Naive thymus-derived CD4-positive, alpha-beta T cell (primary cell): Measurements from ENCODE around the gene SSTR4. TPM values are rescaled to one million over a fixed set of nuclear protein-coding genes. Genes with fewer than 3 reads are reported as not detected.

ENCODE experiments used
- ATAC-seq: fragments of 150-1000 bp; cut with Tn5 transposase; 2 replicates; pipeline ENCODE4 v1.10.0; 2021; ENCODE audit warnings: mild to moderate bottlenecking, moderate library complexity
- CTCF ChIA-PET: fragments of 350-600 bp; sonication (Branson Sonifier 250); formaldehyde crosslinking; loops from one replicate; lab custom pipeline; 2021; ENCODE audit warnings: antibody characterized with exemption; lab: Charles Lee
- POLR2A ChIA-PET: fragments of 350-600 bp; sonication (Branson Sonifier 250); formaldehyde crosslinking; loops from one replicate; lab custom pipeline; 2021; ENCODE audit warnings: antibody characterized with exemption, inconsistent platforms; lab: Charles Lee
- DNase-seq, 9 donors: peaks; one replicate each; pipeline versions ENCODE4 v3.0.0 to v3.0.0-alpha.2; 2020 to 2022; ENCODE audit warnings: mixed read lengths in 1 of 9
- H3K27ac ChIP-seq: one replicate; pipeline ENCODE4 v1.7.0; 2013; ENCODE audit warnings: mild to moderate bottlenecking, low read depth, low read length, moderate library complexity
- H3K27me3 ChIP-seq, 2 donors: one replicate each; pipeline ENCODE4 v1.7.0; 2013; ENCODE audit warnings: low read length in 2 of 2, mild to moderate bottlenecking in 2 of 2, moderate library complexity in 2 of 2; ENCODE audit not compliant: control insufficient read depth in 2 of 2, insufficient read depth in 2 of 2
- H3K36me3 ChIP-seq, 3 experiments: 1 replicate in 2 of 3; 2 replicates in 1 of 3; pipeline ENCODE4 v1.7.0; 2013; ENCODE audit warnings: low read length in 3 of 3, mild to moderate bottlenecking in 3 of 3, moderate library complexity in 1 of 3; ENCODE audit not compliant: insufficient read depth in 3 of 3, control insufficient read depth in 2 of 3
- H3K4me1 ChIP-seq, 2 donors: one replicate each; pipeline ENCODE4 v1.7.0; 2013; ENCODE audit warnings: low read length in 2 of 2, mild to moderate bottlenecking in 2 of 2, moderate library complexity in 1 of 2; ENCODE audit not compliant: control insufficient read depth in 2 of 2, insufficient read depth in 2 of 2
- H3K4me3 ChIP-seq: 2 replicates; pipeline ENCODE4 v1.7.0; 2013; ENCODE audit warnings: mild to moderate bottlenecking, low read length
- H3K9me3 ChIP-seq, 3 experiments: 1 replicate in 2 of 3; 2 replicates in 1 of 3; pipeline ENCODE4 v1.7.0; 2013; ENCODE audit warnings: low read length in 3 of 3; ENCODE audit not compliant: control insufficient read depth in 2 of 3
- H3K27ac Mint-ChIP-seq, 9 donors: one replicate each; pipeline ENCODE4 v1.8.0; 2020 to 2022; ENCODE audit warnings: mixed read lengths in 9 of 9, mild to moderate bottlenecking in 8 of 9, moderate library complexity in 5 of 9, inconsistent platforms in 2 of 9
- H3K27me3 Mint-ChIP-seq, 5 donors: one replicate each; pipeline ENCODE4 v1.8.0; 2021 to 2022; ENCODE audit warnings: mixed read lengths in 5 of 5, mild to moderate bottlenecking in 1 of 5
- H3K36me3 Mint-ChIP-seq, 5 donors: one replicate each; pipeline ENCODE4 v1.8.0; 2020 to 2022; ENCODE audit warnings: mixed read lengths in 5 of 5, mild to moderate bottlenecking in 3 of 5, inconsistent platforms in 1 of 5
- H3K4me1 Mint-ChIP-seq, 7 donors: one replicate each; pipeline ENCODE4 v1.8.0; 2020 to 2022; ENCODE audit warnings: mixed read lengths in 7 of 7, mild to moderate bottlenecking in 3 of 7, inconsistent platforms in 1 of 7
- H3K4me3 Mint-ChIP-seq, 10 donors: one replicate each; pipeline ENCODE4 v1.8.0; 2020 to 2022; ENCODE audit warnings: mild to moderate bottlenecking in 10 of 10, mixed read lengths in 10 of 10, moderate library complexity in 6 of 10, inconsistent platforms in 2 of 10
- H3K9me3 Mint-ChIP-seq, 11 donors: one replicate each; pipeline ENCODE4 v1.8.0; 2020 to 2022; ENCODE audit warnings: mixed read lengths in 11 of 11, mild to moderate bottlenecking in 4 of 11, inconsistent platforms in 1 of 11, moderate library complexity in 1 of 11
- intact Hi-C, 2 donors: fragments of 100-400 bp; cut with micrococcal nuclease; formaldehyde crosslinking; loops; one replicate each; pipeline ENCODE4 v1.15.1; 2023
- polyA plus RNA-seq, 2 donors: library from polyadenylated mRNA; unstranded; fragments of 300-500 nt; fragmentation: Illumina TruSeq; gene quantifications; one replicate each; pipeline ENCODE4 v1.2.3, GENCODE V29; 2021
- total RNA-seq, 6 experiments: library from RNA in 5 of 6; stranded (reverse) in 5 of 6; gene quantifications; 1 replicate in 5 of 6; 2 replicates in 1 of 6; pipeline ENCODE4 v1.2.3 and lab custom pipeline; 2021 to 2026

The SSTR4 gene
- total and polyA plus RNA-seq, 7 experiments from 2014 or later: not detected

DNA sequence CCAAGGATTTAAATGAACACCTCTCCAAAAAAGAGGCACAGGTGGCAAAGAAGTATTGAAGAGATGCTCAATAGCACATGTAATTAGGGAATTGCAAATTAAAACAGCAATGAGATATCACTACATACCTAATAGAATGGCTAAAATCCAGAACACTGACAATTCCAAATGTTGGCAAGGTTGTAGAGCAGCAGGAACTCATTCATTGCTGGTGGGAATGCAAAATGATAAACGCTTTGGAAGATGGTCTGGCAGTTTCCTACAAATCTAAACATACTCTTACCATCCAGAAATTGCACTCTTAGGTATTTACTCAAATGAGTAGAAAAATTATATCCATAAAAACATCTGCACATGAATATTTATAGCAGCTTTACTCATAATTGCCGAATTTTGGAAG lies 34.0 kb downstream of the SSTR4 start:
- Histone ChIP-seq H3K36me3 (no peaks in the 10 kb centered on the region), H3K27me3 (no peaks in the 10 kb centered on the region), H3K9me3 (no peaks in the 10 kb centered on the region), H3K4me1 (no peaks in the 10 kb centered on the region), H3K27ac (no peak overlapping the region), H3K4me3 (no peak overlapping the region)
- CTCF ChIA-PET: no interaction called here
- Mint-ChIP-seq H3K4me1 (no peaks in the 10 kb centered on the region), H3K9me3 (peaks cover 0 to 1% (median 0%) of the 10 kb centered on the region in 11 donors), H3K4me3 (no peak overlapping the region), H3K27ac (no peak overlapping the region), H3K27me3 (peaks cover 0 to 9% (median 6%) of the 10 kb centered on the region in 5 donors), H3K36me3 (no peaks in the 10 kb centered on the region)
- intact Hi-C loops: no loop called here
- ATAC-seq (no peak), DNase-seq (no peak)
- POLR2A ChIA-PET: no interaction called here

DNA sequence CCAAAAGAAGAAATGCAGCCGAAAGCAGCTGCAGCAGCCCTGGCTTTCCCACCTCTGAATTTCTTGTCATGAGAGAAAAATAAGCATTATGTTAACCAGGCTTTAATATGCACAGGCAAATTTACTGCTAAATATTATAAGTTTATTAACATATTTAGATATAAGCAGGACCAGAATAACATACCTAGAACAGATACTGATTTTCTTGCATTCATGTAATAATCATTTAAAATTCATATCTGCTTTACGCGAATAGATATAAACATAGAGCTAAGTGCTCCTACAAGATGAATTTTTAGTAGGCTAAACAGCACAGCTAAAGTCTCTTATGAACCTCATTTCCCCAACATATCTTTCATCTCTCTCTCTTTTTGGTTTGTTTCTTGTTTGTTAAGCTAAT lies 36.3 kb downstream of the SSTR4 start:
- Mint-ChIP-seq H3K27ac (no peak overlapping the region), H3K4me3 (no peak overlapping the region), H3K9me3 (peaks cover 0 to 1% (median 0%) of the 10 kb centered on the region in 11 donors), H3K4me1 (no peaks in the 10 kb centered on the region), H3K36me3 (no peaks in the 10 kb centered on the region), H3K27me3 (peaks cover 0 to 7% (median 0%) of the 10 kb centered on the region in 5 donors)
- ChIA-PET CTCF (no interaction called here), POLR2A (no interaction called here)
- intact Hi-C loops: no loop called here
- no peaks in the 10 kb centered on the region for H3K4me1 ChIP-seq
- no peak for ATAC-seq
- H3K36me3 ChIP-seq: no peaks in the 10 kb centered on the region
- H3K9me3 ChIP-seq: no peaks in the 10 kb centered on the region
- H3K4me3 ChIP-seq: no peak overlapping the region
- no peaks in the 10 kb centered on the region for H3K27me3 ChIP-seq
- H3K27ac ChIP-seq: no peak overlapping the region
- DNase-seq: no peak

DNA sequence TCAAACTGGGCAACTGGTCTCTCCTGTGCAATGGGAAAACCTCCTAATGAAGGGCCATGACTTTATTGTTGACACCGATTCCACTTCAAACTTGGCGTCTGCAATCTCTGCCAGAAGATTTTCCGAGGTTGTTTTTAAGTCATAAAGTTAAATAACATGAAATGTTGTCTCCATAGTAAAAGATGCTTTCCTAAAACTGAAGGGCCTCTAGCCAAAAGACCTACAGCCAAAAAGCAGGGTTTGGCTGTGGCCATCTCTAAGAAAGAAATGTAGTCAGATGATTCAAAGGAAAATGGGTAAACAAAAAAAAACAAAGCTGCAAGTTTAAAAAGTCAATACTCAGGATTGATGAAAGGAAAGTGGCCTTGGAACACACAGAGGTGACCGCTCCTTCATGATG lies 36.9 kb downstream of the SSTR4 start:
- peaks cover 0 to 7% (median 2%) of the 10 kb centered on the region in 5 donors for H3K27me3 Mint-ChIP-seq
- Histone ChIP-seq H3K27ac (no peak overlapping the region), H3K4me1 (no peaks in the 10 kb centered on the region), H3K36me3 (no peaks in the 10 kb centered on the region), H3K4me3 (no peak overlapping the region), H3K9me3 (no peaks in the 10 kb centered on the region), H3K27me3 (no peaks in the 10 kb centered on the region)
- no peaks in the 10 kb centered on the region for H3K36me3 Mint-ChIP-seq
- H3K4me1 Mint-ChIP-seq: no peaks in the 10 kb centered on the region
- CTCF ChIA-PET: no interaction called here
- no peak for ATAC-seq
- intact Hi-C loops: no loop called here
- POLR2A ChIA-PET: no interaction called here
- H3K9me3 Mint-ChIP-seq: peaks cover 0 to 1% (median 0%) of the 10 kb centered on the region in 11 donors
- H3K4me3 Mint-ChIP-seq: no peak overlapping the region
- no peak overlapping the region for H3K27ac Mint-ChIP-seq
- DNase-seq: no peak

DNA sequence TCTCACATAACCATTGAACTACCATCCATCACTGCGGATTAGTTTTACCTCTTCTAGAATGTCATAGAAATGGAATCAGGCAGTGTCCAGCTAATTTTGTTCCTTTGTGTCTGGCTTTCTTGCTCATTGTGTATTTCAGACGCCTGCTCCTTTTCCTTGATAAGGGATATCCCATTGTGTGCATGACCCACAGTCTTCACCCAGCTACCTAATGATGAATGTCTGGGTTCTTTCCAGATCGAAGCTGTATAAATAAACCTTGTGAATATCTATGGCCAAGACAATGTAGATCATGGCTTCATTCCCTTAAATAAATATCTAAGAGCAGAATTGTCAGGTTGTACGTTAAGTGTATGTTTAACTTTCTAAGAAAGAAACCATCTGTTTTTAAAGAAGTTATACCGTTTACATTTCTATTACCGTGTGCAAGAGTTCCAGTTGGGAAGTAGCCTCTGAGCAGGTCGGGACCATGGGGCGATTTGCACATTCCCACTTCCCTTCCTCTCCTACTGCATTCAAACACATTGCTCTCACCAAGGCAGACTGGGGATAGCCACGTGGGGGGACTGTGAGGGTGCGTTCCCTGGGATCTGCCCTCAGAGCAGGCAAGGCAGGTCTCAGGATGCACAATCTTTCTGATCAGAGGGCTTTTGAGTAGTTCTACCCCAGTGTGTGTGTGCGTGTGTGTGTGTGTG lies 37.9 kb downstream of the SSTR4 start:
- CTCF ChIA-PET: no interaction called here
- H3K36me3 Mint-ChIP-seq: no peaks in the 10 kb centered on the region
- no peaks in the 10 kb centered on the region for H3K9me3 Mint-ChIP-seq
- no peak overlapping the region for H3K4me3 ChIP-seq
- no peak overlapping the region for H3K27ac ChIP-seq
- no peaks in the 10 kb centered on the region for H3K27me3 ChIP-seq
- H3K4me1 ChIP-seq: no peaks in the 10 kb centered on the region
- no peak for DNase-seq
- POLR2A ChIA-PET: no interaction called here
- no peak overlapping the region for H3K4me3 Mint-ChIP-seq
- intact Hi-C loops: no loop called here
- no peak overlapping the region for H3K27ac Mint-ChIP-seq
- peaks cover 0 to 9% (median 0%) of the 10 kb centered on the region in 5 donors for H3K27me3 Mint-ChIP-seq
- no peak for ATAC-seq
- no peaks in the 10 kb centered on the region for H3K4me1 Mint-ChIP-seq
- no peaks in the 10 kb centered on the region for H3K36me3 ChIP-seq
- no peaks in the 10 kb centered on the region for H3K9me3 ChIP-seq

DNA sequence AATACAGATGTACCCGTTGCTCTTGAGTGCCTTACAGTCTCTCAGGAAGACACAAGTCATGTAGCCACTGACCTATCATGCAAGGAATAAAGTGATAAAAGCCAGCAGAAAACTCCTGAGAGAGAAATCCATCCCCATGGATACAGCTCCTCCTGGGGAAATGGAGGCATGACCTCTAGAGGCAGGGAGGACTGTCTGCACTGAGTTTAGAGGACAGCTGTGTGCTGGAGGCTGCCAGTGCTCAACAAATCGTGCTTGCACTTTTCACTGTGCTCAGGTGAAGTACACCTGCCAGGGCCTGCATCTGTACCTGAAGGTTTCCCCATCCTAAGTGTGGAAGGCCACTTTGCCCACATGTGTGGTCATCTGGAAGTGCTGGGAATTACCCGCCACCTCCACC lies 38.9 kb downstream of the SSTR4 start:
- intact Hi-C loops: no loop called here
- no peaks in the 10 kb centered on the region for H3K36me3 Mint-ChIP-seq
- no peaks in the 10 kb centered on the region for H3K9me3 ChIP-seq
- no peaks in the 10 kb centered on the region for H3K27me3 ChIP-seq
- H3K4me1 Mint-ChIP-seq: no peaks in the 10 kb centered on the region
- H3K4me3 ChIP-seq: no peak overlapping the region
- CTCF ChIA-PET: no interaction called here
- DNase-seq: no peak
- POLR2A ChIA-PET: no interaction called here
- no peaks in the 10 kb centered on the region for H3K9me3 Mint-ChIP-seq
- H3K27me3 Mint-ChIP-seq: peaks cover 0 to 14% (median 0%) of the 10 kb centered on the region in 5 donors
- H3K4me1 ChIP-seq: no peaks in the 10 kb centered on the region
- no peak overlapping the region for H3K27ac Mint-ChIP-seq
- no peak overlapping the region for H3K4me3 Mint-ChIP-seq
- H3K36me3 ChIP-seq: no peaks in the 10 kb centered on the region
- H3K27ac ChIP-seq: no peak overlapping the region
- ATAC-seq: no peak

DNA sequence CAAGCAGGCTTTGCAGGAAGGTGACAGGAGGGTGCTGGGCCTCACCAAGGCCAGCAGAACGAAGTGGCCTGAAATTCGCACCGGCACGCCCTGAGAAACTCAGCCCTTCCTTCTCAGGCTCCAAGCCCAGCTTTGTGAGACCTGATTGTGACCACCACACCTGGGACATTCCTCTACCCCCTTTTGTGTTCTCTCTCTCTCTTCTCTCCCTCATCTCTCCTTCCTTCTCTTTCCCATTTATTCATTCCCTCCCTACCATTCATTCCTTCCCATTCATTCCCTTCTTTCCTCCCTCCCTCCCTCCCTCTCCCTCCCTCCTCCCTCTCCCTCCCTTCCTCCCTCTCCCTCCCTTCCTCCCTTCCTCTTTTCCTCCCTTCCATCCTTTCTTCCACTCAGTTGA lies 42.2 kb downstream of the SSTR4 start:
- Mint-ChIP-seq H3K27me3 (peaks cover 0 to 15% (median 0%) of the 10 kb centered on the region in 5 donors), H3K36me3 (no peaks in the 10 kb centered on the region), H3K4me1 (peaks cover 0 to 4% (median 0%) of the 10 kb centered on the region in 7 donors), H3K9me3 (no peaks in the 10 kb centered on the region), H3K27ac (no peak overlapping the region), H3K4me3 (no peak overlapping the region)
- Histone ChIP-seq H3K27ac (no peak overlapping the region), H3K9me3 (no peaks in the 10 kb centered on the region), H3K27me3 (no peaks in the 10 kb centered on the region), H3K4me1 (no peaks in the 10 kb centered on the region), H3K36me3 (no peaks in the 10 kb centered on the region), H3K4me3 (no peak overlapping the region)
- CTCF ChIA-PET: no interaction called here
- intact Hi-C loops: no loop called here
- DNase-seq (no peak), ATAC-seq (no peak)
- POLR2A ChIA-PET: no interaction called here

DNA sequence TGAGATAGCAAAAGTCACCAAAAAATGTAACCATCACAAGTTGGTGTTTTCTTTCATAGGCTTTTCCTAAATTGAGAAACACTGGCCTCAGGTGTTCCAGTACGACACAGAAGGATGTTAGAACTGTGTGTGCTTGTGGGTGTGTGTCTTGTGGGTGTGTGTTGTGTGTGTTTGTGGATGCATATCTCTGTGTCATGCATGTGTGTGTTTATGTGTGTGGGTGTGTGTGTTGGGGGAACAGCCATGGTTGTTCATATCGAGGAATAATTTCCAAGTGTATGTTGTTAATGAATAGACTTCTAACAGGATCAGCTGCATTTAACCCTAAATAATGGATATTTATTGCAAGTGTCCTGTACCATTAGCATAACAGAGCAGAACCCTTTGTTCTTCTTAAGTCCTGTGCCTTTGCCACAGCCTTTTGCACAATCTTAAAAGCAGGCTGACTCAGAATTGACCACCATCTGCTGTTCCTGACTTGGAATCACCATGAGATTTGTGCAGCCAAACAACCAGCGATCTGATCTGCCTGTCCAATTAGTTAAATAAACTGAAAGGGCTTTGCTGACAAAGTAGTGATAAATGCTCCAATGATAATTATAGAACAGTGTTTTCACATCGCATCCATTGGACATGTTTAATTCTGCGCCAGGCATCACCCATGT lies 43.4 kb downstream of the SSTR4 start:
- Mint-ChIP-seq H3K27me3 (peaks cover 0 to 15% (median 0%) of the 10 kb centered on the region in 5 donors), H3K4me1 (peaks cover 0 to 11% (median 0%) of the 10 kb centered on the region in 7 donors), H3K4me3 (no peak overlapping the region), H3K27ac (no peak overlapping the region), H3K9me3 (no peaks in the 10 kb centered on the region), H3K36me3 (no peaks in the 10 kb centered on the region)
- CTCF ChIA-PET: no interaction called here
- ATAC-seq (no peak), DNase-seq (no peak)
- Histone ChIP-seq H3K36me3 (no peaks in the 10 kb centered on the region), H3K27me3 (no peaks in the 10 kb centered on the region), H3K9me3 (no peaks in the 10 kb centered on the region), H3K27ac (no peak overlapping the region), H3K4me3 (no peak overlapping the region), H3K4me1 (no peaks in the 10 kb centered on the region)
- intact Hi-C loops: loop anchor here in 1 of 2 donors (1.0 kb wide), 1 partner anchor 32 kb away; no protein-coding TSS in a partner anchor
- POLR2A ChIA-PET: no interaction called here
